ENCODE measurements around the gene AFG3L2.

Gene AFG3L2

GRCh38 chr18:12306752-12307700, 70.0 kb downstream of the AFG3L2 start:
- TF ChIP-seq CTCF (conservative IDR thresholded peaks at IDR 0.05; ENCODE audit: low read depth, low read length), result peak; percentile 40
- DNase-seq (ENCODE audit: low read depth), result peak; percentile 82
- H3K4me3 ChIP-seq (ENCODE audit: low read depth, low read length), result peak overlapping the region; percentile 81

GRCh38 chr18:12305930-12306629, 70.9 kb downstream of the AFG3L2 start:
- H3K4me3 ChIP-seq (ENCODE audit: low read depth, low read length), result peak overlapping the region; percentile 39
- DNase-seq (ENCODE audit: low read depth), result no peak
- TF ChIP-seq CTCF (conservative IDR thresholded peaks at IDR 0.05; ENCODE audit: low read depth, low read length), result no peak

- H3K4me3 ChIP-seq (ENCODE audit: low read depth, low read length), result no peak overlapping the region
- TF ChIP-seq CTCF (conservative IDR thresholded peaks at IDR 0.05; ENCODE audit: low read depth, low read length), result no peak
- DNase-seq (ENCODE audit: low read depth), result no peak
These were observed 71.8 kb downstream of the AFG3L2 start for GRCh38 chr18:12305211-12305610.

- peak; percentile 63 for DNase-seq (ENCODE audit: low read depth)
- no peak for TF ChIP-seq CTCF (conservative IDR thresholded peaks at IDR 0.05; ENCODE audit: low read depth, low read length)
- H3K4me3 ChIP-seq (ENCODE audit: low read depth, low read length), result no peak overlapping the region
These were observed 72.4 kb downstream of the AFG3L2 start for GRCh38 chr18:12304351-12305210.

- no peak for DNase-seq (ENCODE audit: low read depth)
- TF ChIP-seq CTCF (conservative IDR thresholded peaks at IDR 0.05; ENCODE audit: low read depth, low read length), result no peak
- H3K4me3 ChIP-seq (ENCODE audit: low read depth, low read length), result no peak overlapping the region
These were observed 74.5 kb downstream of the AFG3L2 start for GRCh38 chr18:12302391-12303147.

Data from choroid plexus epithelial cell (primary cell).